H9 (cell line): Measurements from ENCODE around the gene TBC1D13. TPM values are rescaled to one million over a fixed set of nuclear protein-coding genes. Genes with fewer than 3 reads are reported as not detected.
A peak's percentile ranks its signal among the peaks of the same experiment; 100 is the strongest.

Source experiments
- DNase-seq: peaks from one replicate; pipeline ENCODE4 v3.0.0-alpha.2; 2017
- H2AFZ ChIP-seq: one replicate; pipeline ENCODE4 v1.6.1; 2013; ENCODE audit warnings: mild to moderate bottlenecking, low read length, control low read depth, moderate library complexity
- H2AK5ac ChIP-seq: 2 replicates; pipeline ENCODE4 v1.6.1; 2013; ENCODE audit warnings: low read length, control low read depth, mixed read lengths; ENCODE audit not compliant: insufficient read length
- H2BK120ac ChIP-seq: one replicate; pipeline ENCODE4 v1.6.1; 2013; ENCODE audit warnings: low read depth, mild to moderate bottlenecking, low read length, control low read depth, inconsistent platforms; ENCODE audit not compliant: poor library complexity, severe bottlenecking
- H2BK12ac ChIP-seq: 2 replicates; pipeline ENCODE4 v1.6.1; 2013; ENCODE audit warnings: low read length, control low read depth, mixed read lengths, low read depth; ENCODE audit not compliant: insufficient read length
- H2BK15ac ChIP-seq: 2 replicates; pipeline ENCODE4 v1.6.1; 2013; ENCODE audit warnings: low read depth, low read length, control low read depth
- H2BK20ac ChIP-seq: one replicate; pipeline ENCODE4 v1.6.1; 2013; ENCODE audit warnings: low read depth, mild to moderate bottlenecking, low read length, control low read depth, inconsistent platforms; ENCODE audit not compliant: poor library complexity, severe bottlenecking
- H2BK5ac ChIP-seq: 2 replicates; pipeline ENCODE4 v1.6.1; 2013; ENCODE audit warnings: low read length, control low read depth, mixed read lengths; ENCODE audit not compliant: insufficient read length
- H3K14ac ChIP-seq: 2 replicates; pipeline ENCODE4 v1.6.1; 2013; ENCODE audit warnings: low read length, control low read depth; ENCODE audit not compliant: insufficient read depth
- H3K18ac ChIP-seq: 2 replicates; pipeline ENCODE4 v1.6.1; 2013; ENCODE audit warnings: low read depth, mild to moderate bottlenecking, mixed read lengths, low read length, control low read depth; ENCODE audit not compliant: insufficient read length
- H3K23ac ChIP-seq: 2 replicates; pipeline ENCODE4 v1.6.1; 2013; ENCODE audit warnings: low read length, control low read depth, mixed read lengths, low read depth; ENCODE audit not compliant: insufficient read length
- H3K23me2 ChIP-seq: 2 replicates; pipeline ENCODE4 v1.6.1; 2013; ENCODE audit warnings: low read depth, mild to moderate bottlenecking, mixed read lengths, low read length, control low read depth; ENCODE audit not compliant: insufficient read length, poor library complexity, severe bottlenecking
- H3K27ac ChIP-seq: 2 replicates; pipeline ENCODE4 v1.5.1; 2013; ENCODE audit warnings: low read length, control low read depth, mixed read lengths, low read depth; ENCODE audit not compliant: insufficient read length
- H3K27me3 ChIP-seq: 2 replicates; pipeline ENCODE4 v1.6.1; 2013; ENCODE audit warnings: low read length, control low read depth, inconsistent platforms; ENCODE audit not compliant: insufficient read depth
- H3K4ac ChIP-seq: 2 replicates; pipeline ENCODE4 v1.6.1; 2013; ENCODE audit warnings: low read depth, mild to moderate bottlenecking, control low read depth, inconsistent platforms, low read length, moderate library complexity
- H3K4me1 ChIP-seq: 2 replicates; pipeline ENCODE4 v1.6.1; 2013; ENCODE audit warnings: low read length, control low read depth, inconsistent platforms; ENCODE audit not compliant: insufficient read depth
- H3K4me2 ChIP-seq: 2 replicates; pipeline ENCODE4 v1.6.1; 2013; ENCODE audit warnings: low read length, control low read depth, mixed read lengths; ENCODE audit not compliant: insufficient read length, insufficient read depth
- H3K56ac ChIP-seq: 2 replicates; pipeline ENCODE4 v1.6.1; 2013; ENCODE audit warnings: low read depth, mild to moderate bottlenecking, mixed read lengths, low read length, control low read depth; ENCODE audit not compliant: insufficient read length
- H3K79me1 ChIP-seq: 2 replicates; pipeline ENCODE4 v1.6.1; 2013; ENCODE audit warnings: low read depth, mild to moderate bottlenecking, moderate library complexity, low read length, control low read depth, inconsistent platforms; ENCODE audit not compliant: insufficient read depth, poor library complexity, severe bottlenecking
- H3K79me2 ChIP-seq: 2 replicates; pipeline ENCODE4 v1.6.1; 2013; ENCODE audit warnings: low read length, control low read depth, inconsistent platforms; ENCODE audit not compliant: insufficient read depth
- H3K9ac ChIP-seq: 2 replicates; pipeline ENCODE4 v1.6.1; 2013; ENCODE audit warnings: low read length, control low read depth, mixed read lengths; ENCODE audit not compliant: insufficient read length; ENCODE audit errors: extremely low read depth
- H3K9me3 ChIP-seq: one replicate; pipeline ENCODE4 v1.6.1; 2013; ENCODE audit warnings: low read depth, low read length, inconsistent platforms; ENCODE audit not compliant: control insufficient read depth
- H3T11ph ChIP-seq: one replicate; pipeline ENCODE4 v1.6.1; 2013; ENCODE audit warnings: mild to moderate bottlenecking, low read length, control low read depth, inconsistent platforms
- H4K20me1 ChIP-seq: one replicate; pipeline ENCODE4 v1.6.1; 2013; ENCODE audit not compliant: control insufficient read depth, insufficient read length, insufficient read depth
- H4K5ac ChIP-seq: 2 replicates; pipeline ENCODE4 v1.6.1; 2013; ENCODE audit warnings: low read depth, mild to moderate bottlenecking, mixed read lengths, low read length, control low read depth; ENCODE audit not compliant: insufficient read length
- H4K8ac ChIP-seq: replicated peaks from 2 replicates; pipeline ENCODE4 v1.6.1; 2013; ENCODE audit warnings: low read length, control low read depth, mixed read lengths, low read depth; ENCODE audit not compliant: insufficient read length
- H4K91ac ChIP-seq: 2 replicates; pipeline ENCODE4 v1.6.1; 2013; ENCODE audit warnings: low read depth, mild to moderate bottlenecking, moderate library complexity, mixed read lengths, low read length, control low read depth; ENCODE audit not compliant: insufficient read length
- H3K27ac Mint-ChIP-seq, 3 experiments: 2 replicates in 2 of 3; 3 replicates in 1 of 3; pipeline ENCODE4 v1.8.0; 2020 to 2021; ENCODE audit warnings: mixed read lengths in 3 of 3, mild to moderate bottlenecking in 1 of 3, moderate library complexity in 1 of 3
- H3K27me3 Mint-ChIP-seq: 2 replicates; pipeline ENCODE4 v1.8.0; 2021; ENCODE audit warnings: low read depth, mild to moderate bottlenecking, moderate library complexity, mixed read lengths
- H3K36me3 Mint-ChIP-seq, 3 experiments: 2 replicates in 2 of 3; 3 replicates in 1 of 3; pipeline ENCODE4 v1.8.0; 2020 to 2021; ENCODE audit warnings: low read depth in 3 of 3, mixed read lengths in 3 of 3; ENCODE audit not compliant: insufficient read depth in 1 of 3
- H3K4me1 Mint-ChIP-seq, 2 experiments: 2 replicates each; pipeline ENCODE4 v1.8.0; 2020; ENCODE audit warnings: mixed read lengths in 2 of 2
- H3K4me3 Mint-ChIP-seq, 2 experiments: 2 replicates in 1 of 2; 3 replicates in 1 of 2; pipeline ENCODE4 v1.8.0; 2020 to 2021; ENCODE audit warnings: mild to moderate bottlenecking in 2 of 2, mixed read lengths in 2 of 2, moderate library complexity in 1 of 2
- H3K9me3 Mint-ChIP-seq, 2 experiments: 2 replicates in 1 of 2; 3 replicates in 1 of 2; pipeline ENCODE4 v1.8.0; 2020; ENCODE audit warnings: mild to moderate bottlenecking in 2 of 2, mixed read lengths in 2 of 2, moderate library complexity in 1 of 2
- CTCF ChIP-seq: fragments of 200-600 bp; sonication (generic); conservative IDR thresholded peaks from 3 replicates; pipeline ENCODE4 v1.8.0; 2021; ENCODE audit warnings: antibody characterized with exemption, mild to moderate bottlenecking
- WGBS: extraction: QIAGEN DNeasy Blood & Tissue Kit; methylation state at CpG from one replicate; pipeline ENCODE4 v1.1.7; 2013; ENCODE audit warnings: missing lambda C conversion rate, low lambda C conversion rate, mixed read lengths; ENCODE audit not compliant: insufficient read length; ENCODE audit errors: extremely low coverage; 5-methylcytosine and 5-hydroxymethylcytosine counted together
- total RNA-seq: library from RNA; stranded (reverse); gene quantifications from 2 replicates; pipeline ENCODE4 v1.2.1, GENCODE V29; 2021

The TBC1D13 gene
- total RNA-seq, 1 experiment from 2014 or later: 27.3 TPM

- no peak for TF ChIP-seq CTCF
- Mint-ChIP-seq H3K9me3 (0 out of 5 replicates have a peak, but pooled peaks cover 0 to 3% of the 10 kb centered on the region in 2 experiments), H3K4me3 (no peak overlapping the region), H3K27me3 (no peaks in the 10 kb centered on the region), H3K36me3 (peaks cover 0 to 6% (median 0%) of the 10 kb centered on the region in 3 experiments; a peak in 2 of 7 replicates), H3K27ac (peak overlapping the region in 2 of 3 experiments; percentile 44 to 61; a peak in 3 of 7 replicates), H3K4me1 (peaks cover 24% of the 10 kb centered on the region in 2 experiments)
- no peak overlapping the region for H4K5ac ChIP-seq
- no peak overlapping the region for H2BK120ac ChIP-seq
- no peak for DNase-seq
- H4K91ac ChIP-seq: no peak overlapping the region
- H3K9ac ChIP-seq: no peak overlapping the region
- H3K79me1 ChIP-seq: no peaks in the 10 kb centered on the region
- no peaks in the 10 kb centered on the region for H3K9me3 ChIP-seq
- H3K14ac ChIP-seq: no peak overlapping the region
- no peak overlapping the region for H2BK5ac ChIP-seq
- no peak overlapping the region for H3K4me2 ChIP-seq
- no peaks in the 10 kb centered on the region for H3K27me3 ChIP-seq
- no peak overlapping the region for H2BK15ac ChIP-seq
- no peak overlapping the region for H3K27ac ChIP-seq
- no peak overlapping the region for H3K23ac ChIP-seq
- H4K8ac ChIP-seq: no peak overlapping the region
- no peaks in the 10 kb centered on the region; the same call in 1 of the 2 replicates for H3K4me1 ChIP-seq
- no CpG with 5 or more reads among the region's 6 CpGs for WGBS
- no peak overlapping the region for H2AFZ ChIP-seq
- no peaks in the 10 kb centered on the region; the same call in 1 of the 2 replicates for H3K79me2 ChIP-seq
- H3K23me2 ChIP-seq: peaks cover 12% of the 10 kb centered on the region
- H2AK5ac ChIP-seq: no peak overlapping the region
- no peak overlapping the region for H3T11ph ChIP-seq
- no peak overlapping the region for H2BK12ac ChIP-seq
- no peak overlapping the region for H3K56ac ChIP-seq
- H4K20me1 ChIP-seq: no peaks in the 10 kb centered on the region
- H3K4ac ChIP-seq: no peak overlapping the region
- no peak overlapping the region for H2BK20ac ChIP-seq
- H3K18ac ChIP-seq: no peak overlapping the region
Observed at GRCh38 chr9:128768606-128769005, 18.4 kb upstream of the TBC1D13 start.
